ENCODE measurements around the gene FARP1. TPM values are rescaled to one million over a fixed set of nuclear protein-coding genes. Genes with fewer than 3 reads are reported as not detected.

The FARP1 gene
- total and polyA plus RNA-seq, 7 donors, result 6.9 to 96.4 (median 32.9) TPM

DNA sequence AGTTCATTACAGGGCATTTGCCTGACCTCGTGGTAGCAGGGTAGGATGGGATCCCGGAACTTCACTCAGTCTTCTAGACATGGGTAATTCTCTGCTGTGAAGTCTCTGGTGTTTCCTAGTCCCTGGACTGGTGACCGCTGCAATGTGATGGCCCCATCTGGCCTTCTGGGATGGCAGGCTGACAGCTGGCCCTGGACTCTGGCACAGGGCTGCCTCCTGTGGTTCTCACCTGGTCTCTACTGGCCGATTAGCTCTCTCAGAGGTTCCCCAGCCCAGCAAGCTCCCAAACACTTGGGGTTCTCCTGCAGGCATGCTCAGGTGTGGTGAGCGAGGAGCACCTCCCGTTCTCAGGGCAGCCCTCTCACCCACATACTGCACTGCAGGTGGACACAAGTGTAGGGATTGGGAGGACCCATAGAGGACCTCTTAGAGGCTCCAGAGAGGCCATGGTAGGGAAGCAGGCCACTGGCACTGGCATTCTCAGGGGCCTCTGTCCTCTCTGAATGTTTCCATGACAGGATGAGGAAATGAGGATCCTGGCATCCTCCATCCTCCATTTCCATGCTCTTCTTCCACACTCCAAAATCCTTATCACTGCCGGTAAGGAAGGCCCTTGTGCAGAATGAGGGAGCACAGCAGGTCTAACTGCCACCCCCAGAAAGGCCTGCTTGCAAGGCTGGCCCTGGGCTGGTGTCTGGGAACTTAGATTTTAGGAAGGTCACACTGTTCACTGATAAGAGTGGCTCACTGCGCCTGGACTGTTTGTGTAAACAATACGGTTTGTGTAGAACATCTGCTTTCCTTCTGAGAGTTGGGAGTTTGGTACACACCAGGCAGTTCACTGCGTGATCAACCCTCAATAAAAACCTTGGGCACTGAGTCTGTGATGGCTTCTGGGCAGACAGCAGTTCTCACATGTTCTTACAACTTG is 31.5 kb upstream of the FARP1 start:
- Histone ChIP-seq H3K27me3 (no peaks in the 10 kb centered on the region), H3K36me3 (no peaks in the 10 kb centered on the region), H3K9me3 (no peaks in the 10 kb centered on the region), H3K27ac (no peak overlapping the region), H3K4me1 (no peaks in the 10 kb centered on the region), H3K4me3 (no peak overlapping the region)
- 75 to 86% methylated on average over 10 of the region's 10 CpGs for WGBS, 2 donors
- DNase-seq, result no peak
- intact Hi-C loops (cut with DNase I), result no loop called here
- no peak for TF ChIP-seq POLR2A (IDR thresholded peaks at IDR 0.05)
- TF ChIP-seq EP300 (IDR thresholded peaks at IDR 0.05), result no peak
- no peak for TF ChIP-seq POLR2AphosphoS5 (IDR thresholded peaks at IDR 0.05)
- TF ChIP-seq, protein P1, sequence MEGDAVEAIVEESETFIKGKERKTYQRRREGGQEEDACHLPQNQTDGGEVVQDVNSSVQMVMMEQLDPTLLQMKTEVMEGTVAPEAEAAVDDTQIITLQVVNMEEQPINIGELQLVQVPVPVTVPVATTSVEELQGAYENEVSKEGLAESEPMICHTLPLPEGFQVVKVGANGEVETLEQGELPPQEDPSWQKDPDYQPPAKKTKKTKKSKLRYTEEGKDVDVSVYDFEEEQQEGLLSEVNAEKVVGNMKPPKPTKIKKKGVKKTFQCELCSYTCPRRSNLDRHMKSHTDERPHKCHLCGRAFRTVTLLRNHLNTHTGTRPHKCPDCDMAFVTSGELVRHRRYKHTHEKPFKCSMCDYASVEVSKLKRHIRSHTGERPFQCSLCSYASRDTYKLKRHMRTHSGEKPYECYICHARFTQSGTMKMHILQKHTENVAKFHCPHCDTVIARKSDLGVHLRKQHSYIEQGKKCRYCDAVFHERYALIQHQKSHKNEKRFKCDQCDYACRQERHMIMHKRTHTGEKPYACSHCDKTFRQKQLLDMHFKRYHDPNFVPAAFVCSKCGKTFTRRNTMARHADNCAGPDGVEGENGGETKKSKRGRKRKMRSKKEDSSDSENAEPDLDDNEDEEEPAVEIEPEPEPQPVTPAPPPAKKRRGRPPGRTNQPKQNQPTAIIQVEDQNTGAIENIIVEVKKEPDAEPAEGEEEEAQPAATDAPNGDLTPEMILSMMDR (IDR thresholded peaks at IDR 0.05), result no peak

DNA sequence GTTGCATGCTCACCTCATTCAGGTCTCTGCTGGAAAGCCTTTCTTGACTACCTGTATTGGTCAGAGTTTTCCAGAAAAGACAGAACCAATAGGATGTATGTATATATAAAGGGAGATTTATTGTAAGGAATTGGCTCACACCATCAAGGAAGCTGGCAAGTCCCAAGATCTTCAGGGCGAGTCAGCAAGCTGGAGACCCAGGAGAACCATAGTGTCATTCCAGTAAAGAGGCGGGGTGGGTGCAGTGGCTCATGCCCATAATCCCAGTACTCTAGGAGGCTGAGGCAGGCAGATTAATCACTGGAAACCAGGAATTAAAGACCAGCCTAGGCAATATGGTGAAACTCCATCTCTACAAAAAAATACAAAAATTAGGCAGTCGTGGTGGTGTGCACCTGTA is 30.4 kb upstream of the FARP1 start:
- TF ChIP-seq, protein P1 (IDR thresholded peaks at IDR 0.05), result no peak
- TF ChIP-seq POLR2A (IDR thresholded peaks at IDR 0.05), result no peak
- no peak for TF ChIP-seq EP300 (IDR thresholded peaks at IDR 0.05)
- no peak for TF ChIP-seq POLR2AphosphoS5 (IDR thresholded peaks at IDR 0.05)
- Histone ChIP-seq H3K4me3 (no peak overlapping the region), H3K36me3 (no peaks in the 10 kb centered on the region), H3K27me3 (no peaks in the 10 kb centered on the region), H3K27ac (no peak overlapping the region), H3K4me1 (no peaks in the 10 kb centered on the region), H3K9me3 (no peaks in the 10 kb centered on the region)
- intact Hi-C loops (cut with DNase I), result no loop called here
- no peak for DNase-seq
- WGBS, 2 donors, result 86 to 91% methylated on average over 3 of the region's 3 CpGs

DNA sequence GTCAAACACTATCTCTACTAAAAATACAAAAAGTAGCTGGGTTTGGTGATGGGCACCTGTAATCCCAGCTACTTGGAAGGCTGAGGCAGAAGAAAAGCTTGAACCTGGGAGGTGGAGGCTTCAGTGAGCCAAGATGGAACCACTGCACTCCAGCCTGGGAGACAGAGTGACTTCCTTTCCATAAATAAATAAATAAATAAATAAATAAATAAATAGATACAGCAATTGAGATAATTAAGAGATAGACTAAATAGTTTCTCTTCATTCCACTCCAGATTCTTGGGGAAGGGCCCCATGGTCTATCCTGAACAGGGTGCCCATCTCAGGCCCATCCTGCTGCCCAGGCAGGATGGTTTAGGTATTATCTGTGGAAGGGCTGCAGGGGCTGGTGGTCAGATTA is 24.0 kb upstream of the FARP1 start:
- TF ChIP-seq POLR2A (IDR thresholded peaks at IDR 0.05), result no peak
- no peak for TF ChIP-seq EP300 (IDR thresholded peaks at IDR 0.05)
- TF ChIP-seq POLR2AphosphoS5 (IDR thresholded peaks at IDR 0.05), result no peak
- TF ChIP-seq, protein P1 (IDR thresholded peaks at IDR 0.05), result no peak
- Histone ChIP-seq H3K9me3 (peaks cover 0 to 9% (median 2%) of the 10 kb centered on the region in 4 donors), H3K27ac (no peak overlapping the region), H3K36me3 (no peaks in the 10 kb centered on the region), H3K27me3 (no peaks in the 10 kb centered on the region), H3K4me1 (no peaks in the 10 kb centered on the region), H3K4me3 (no peak overlapping the region)
- no peak for DNase-seq
- intact Hi-C loops (cut with DNase I), result no loop called here

DNA sequence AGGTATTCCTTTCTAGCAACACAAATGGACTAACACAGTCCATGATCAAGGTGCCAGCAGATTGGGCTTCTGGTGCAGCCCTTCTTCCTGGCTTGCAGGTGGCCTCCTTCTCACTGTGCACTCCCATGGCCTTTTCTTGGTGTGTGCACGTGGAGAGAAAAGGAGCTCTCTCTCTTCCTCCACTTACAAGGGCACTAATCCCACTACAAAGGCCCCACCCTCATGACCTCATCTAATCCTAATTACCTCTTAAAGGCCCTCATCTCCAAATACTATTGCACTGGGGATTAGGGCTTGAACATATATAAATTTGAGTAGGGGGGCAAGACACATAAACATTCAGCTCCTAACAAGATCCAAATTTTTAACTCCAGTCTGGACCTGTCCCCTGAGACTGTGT is 19.7 kb upstream of the FARP1 start:
- Histone ChIP-seq H3K27me3 (no peaks in the 10 kb centered on the region), H3K4me3 (no peak overlapping the region), H3K36me3 (no peaks in the 10 kb centered on the region), H3K4me1 (no peaks in the 10 kb centered on the region), H3K9me3 (peaks cover 0 to 11% (median 2%) of the 10 kb centered on the region in 4 donors), H3K27ac (no peak overlapping the region)
- intact Hi-C loops (cut with DNase I), result no loop called here
- no peak for TF ChIP-seq EP300 (IDR thresholded peaks at IDR 0.05)
- TF ChIP-seq POLR2AphosphoS5 (IDR thresholded peaks at IDR 0.05), result no peak
- TF ChIP-seq POLR2A (IDR thresholded peaks at IDR 0.05), result no peak
- TF ChIP-seq, protein P1 (IDR thresholded peaks at IDR 0.05), result no peak
- WGBS, 2 donors, result 95% methylated on average over 1 of the region's 1 CpG
- DNase-seq, result no peak

All from sigmoid colon (tissue), 7 donors.